ENCODE measurements around the gene CGB3.
"Not testable (repeated sequence)": the region's sequence is repeated elsewhere in the genome, so short reads cannot be mapped to it uniquely, and the experiment has no call there.

- not testable (repeated sequence) for TF ChIP-seq EZH2phosphoT487, CTCF (IDR thresholded peaks at IDR 0.05; ENCODE audit: low read length)
Observed at GRCh38 chr19:49050376-49051033, 26.4 kb upstream of the CGB3 start.
